Activated CD8-positive, alpha-beta T cell treated with anti-CD3 and anti-CD28 coated beads, Interleukin-2, amount 10 ng/mL, durations not matched to agents 7 days and 5 days (primary cell): ENCODE results near the gene MIPOL1. TPM values are rescaled to one million over a fixed set of nuclear protein-coding genes. Genes with fewer than 3 reads are reported as not detected.
A peak's percentile ranks its signal among the peaks of the same experiment; 100 is the strongest.
"Not testable (repeated sequence)": the region's sequence is repeated elsewhere in the genome, so short reads cannot be mapped to it uniquely, and the experiment has no call there.

Experiments
- ATAC-seq: fragments of 150-1000 bp; cut with Tn5 transposase; one replicate; pipeline ENCODE4 v1.10.0; 2021; ENCODE audit warnings: moderate library complexity
- CTCF ChIA-PET: fragments of 350-600 bp; sonication (Branson Sonifier 250); formaldehyde crosslinking; loops from one replicate; lab custom pipeline; 2021; ENCODE audit warnings: antibody characterized with exemption; lab: Charles Lee
- POLR2A ChIA-PET: fragments of 350-600 bp; sonication (Branson Sonifier 250); formaldehyde crosslinking; loops from one replicate; lab custom pipeline; 2021; ENCODE audit warnings: antibody characterized with exemption; lab: Charles Lee
- DNase-seq: peaks from one replicate; pipeline ENCODE4 v3.0.0-alpha.2; 2020
- H3K27ac Mint-ChIP-seq: one replicate; pipeline ENCODE4 v1.8.0; 2021; ENCODE audit warnings: mild to moderate bottlenecking, mixed read lengths
- H3K27me3 Mint-ChIP-seq: one replicate; pipeline ENCODE4 v1.8.0; 2021; ENCODE audit warnings: low read depth, mixed read lengths
- H3K36me3 Mint-ChIP-seq: one replicate; pipeline ENCODE4 v1.8.0; 2021; ENCODE audit warnings: low read depth, mixed read lengths
- H3K4me1 Mint-ChIP-seq: one replicate; pipeline ENCODE4 v1.8.0; 2021; ENCODE audit warnings: low read depth, mixed read lengths
- H3K4me3 Mint-ChIP-seq: one replicate; pipeline ENCODE4 v1.8.0; 2021; ENCODE audit warnings: mild to moderate bottlenecking, mixed read lengths
- H3K9me3 Mint-ChIP-seq: one replicate; pipeline ENCODE4 v1.8.0; 2022; ENCODE audit warnings: mixed read lengths; ENCODE audit not compliant: insufficient read depth
- total RNA-seq, 2 experiments: library from RNA; stranded (reverse); gene quantifications; one replicate each; pipeline ENCODE4 v1.2.3, GENCODE V29; 2021

Gene MIPOL1
- total RNA-seq, 2 experiments from 2014 or later = not detected

DNA sequence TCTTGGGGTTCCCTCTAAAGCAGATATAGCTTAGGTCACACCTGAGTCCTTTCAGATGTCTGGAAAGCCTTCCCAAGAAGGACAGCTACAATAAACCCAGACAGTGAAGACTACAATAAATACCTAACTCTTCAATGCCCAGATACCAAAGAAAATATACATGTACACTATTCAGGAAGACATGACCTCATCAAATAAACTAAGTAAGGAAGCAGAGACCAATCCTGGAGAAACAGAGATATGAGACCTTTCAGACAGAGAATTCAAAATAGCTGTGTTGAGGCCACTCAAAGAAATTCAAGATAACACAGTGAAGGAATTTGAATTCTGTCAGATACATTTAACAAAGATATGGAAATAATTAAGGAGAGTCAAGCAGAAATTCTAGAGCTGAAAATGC lies 15.3 kb downstream of the MIPOL1 start:
- Mint-ChIP-seq H3K4me3 (no peak overlapping the region), H3K4me1 (no peaks in the 10 kb centered on the region), H3K36me3 (no peaks in the 10 kb centered on the region), H3K27me3 (no peaks in the 10 kb centered on the region), H3K9me3 (peaks cover 4% of the 10 kb centered on the region), H3K27ac (no peak overlapping the region)
- CTCF ChIA-PET = no interaction called here
- POLR2A ChIA-PET = no interaction called here
- DNase-seq = no peak
- ATAC-seq = no peak

- H3K27me3 Mint-ChIP-seq = no peaks in the 10 kb centered on the region
- ATAC-seq (no peak), DNase-seq (no peak)
- no peak overlapping the region for H3K4me3 Mint-ChIP-seq
- no peaks in the 10 kb centered on the region for H3K36me3 Mint-ChIP-seq
- peaks cover 4% of the 10 kb centered on the region for H3K9me3 Mint-ChIP-seq
- no peak overlapping the region for H3K27ac Mint-ChIP-seq
- ChIA-PET POLR2A (no interaction called here), CTCF (no interaction called here)
- no peaks in the 10 kb centered on the region for H3K4me1 Mint-ChIP-seq
Observed at GRCh38 chr14:37215345-37215744, 17.6 kb downstream of the MIPOL1 start.

DNA sequence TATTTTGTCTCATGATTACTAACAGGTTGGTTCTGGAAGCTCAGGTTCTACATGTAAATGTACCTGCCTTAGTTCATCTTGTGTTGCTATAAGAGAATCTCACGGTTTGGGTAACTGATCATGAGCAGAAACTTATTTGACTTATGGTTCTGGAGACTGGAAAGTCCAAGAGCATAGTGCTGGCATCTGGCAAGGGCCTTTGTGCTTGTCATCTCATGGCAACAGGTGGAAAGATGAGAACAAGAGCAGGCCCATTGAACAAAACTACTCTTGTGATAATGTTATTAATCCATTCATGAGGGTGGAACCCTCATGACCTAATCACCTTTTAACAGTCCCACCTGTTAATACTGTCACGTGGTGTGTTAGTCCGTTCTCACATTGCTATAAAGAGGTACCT lies 23.3 kb downstream of the MIPOL1 start:
- H3K4me1 Mint-ChIP-seq = no peaks in the 10 kb centered on the region
- no peaks in the 10 kb centered on the region for H3K36me3 Mint-ChIP-seq
- POLR2A ChIA-PET = no interaction called here
- ATAC-seq (no peak), DNase-seq (no peak)
- H3K9me3 Mint-ChIP-seq = peaks cover 3% of the 10 kb centered on the region
- H3K27me3 Mint-ChIP-seq = no peaks in the 10 kb centered on the region
- CTCF ChIA-PET = interaction anchor here (1.3 kb wide), 1 partner anchor 9 kb away, joined by 5 read pairs; no protein-coding TSS in a partner anchor
- H3K27ac Mint-ChIP-seq = no peak overlapping the region
- H3K4me3 Mint-ChIP-seq = no peak overlapping the region

- ChIA-PET POLR2A (no interaction called here), CTCF (no interaction called here)
- no peak for DNase-seq
- Mint-ChIP-seq H3K4me3 (no peak overlapping the region), H3K27me3 (no peaks in the 10 kb centered on the region), H3K9me3 (peaks cover 3% of the 10 kb centered on the region), H3K36me3 (no peaks in the 10 kb centered on the region), H3K4me1 (no peaks in the 10 kb centered on the region), H3K27ac (no peak overlapping the region)
- no peak for ATAC-seq
Observed at GRCh38 chr14:37223947-37224474, 26.3 kb downstream of the MIPOL1 start.

DNA sequence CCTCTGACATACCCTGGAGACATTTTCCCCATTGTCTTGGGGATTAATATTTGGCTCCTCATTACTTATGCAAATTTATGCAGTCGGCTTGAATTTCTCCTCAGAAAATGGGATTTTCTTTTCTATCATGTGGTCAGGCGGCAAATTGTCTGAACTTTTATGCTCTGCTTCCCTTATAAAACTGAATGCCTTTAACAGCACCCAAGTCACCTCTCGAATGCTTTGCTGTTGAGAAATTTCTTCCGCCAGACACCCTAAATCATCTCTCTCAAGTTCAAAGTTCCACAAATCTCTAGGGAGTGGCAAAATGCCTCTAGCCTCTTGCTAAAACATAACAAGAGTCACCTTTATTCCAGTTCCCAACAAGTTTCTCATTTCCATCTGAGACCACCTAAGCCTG lies 27.9 kb downstream of the MIPOL1 start:
- CTCF ChIA-PET, ATAC-seq, POLR2A ChIA-PET: not testable (repeated sequence)

GRCh38 chr14:37230551-37231194 lies 32.9 kb downstream of the MIPOL1 start:
- DNase-seq (peak; percentile 26), ATAC-seq (no peak)
- no peaks in the 10 kb centered on the region for H3K36me3 Mint-ChIP-seq
- H3K4me1 Mint-ChIP-seq = no peaks in the 10 kb centered on the region
- no peaks in the 10 kb centered on the region for H3K27me3 Mint-ChIP-seq
- POLR2A ChIA-PET = no interaction called here
- peaks cover 3% of the 10 kb centered on the region for H3K9me3 Mint-ChIP-seq
- H3K4me3 Mint-ChIP-seq = no peak overlapping the region
- CTCF ChIA-PET = interaction anchor here (0.6 to 1.6 kb wide), 9 partner anchors 8 to 644 kb away, joined by 3 to 8 read pairs (median 5); no protein-coding TSS in a partner anchor
- no peak overlapping the region for H3K27ac Mint-ChIP-seq

More for the DNA sequence above, 27.9 kb downstream of the MIPOL1 start:
- DNase-seq, H3K27me3 Mint-ChIP-seq, H3K9me3 Mint-ChIP-seq, H3K27ac Mint-ChIP-seq, H3K4me3 Mint-ChIP-seq, H3K4me1 Mint-ChIP-seq, H3K36me3 Mint-ChIP-seq: not testable (repeated sequence)

- Mint-ChIP-seq H3K9me3 (no peaks in the 10 kb centered on the region), H3K36me3 (no peaks in the 10 kb centered on the region), H3K4me1 (no peaks in the 10 kb centered on the region), H3K27ac (no peak overlapping the region), H3K4me3 (no peak overlapping the region), H3K27me3 (no peaks in the 10 kb centered on the region)
- CTCF ChIA-PET = interaction anchor here (0.7 to 1.4 kb wide), 3 partner anchors 13 to 642 kb away, joined by 3 to 6 read pairs (median 5); no protein-coding TSS in a partner anchor
- POLR2A ChIA-PET = no interaction called here
- no peak for ATAC-seq
- DNase-seq = no peak
Observed at GRCh38 chr14:37232907-37233481, 35.3 kb downstream of the MIPOL1 start.

DNA sequence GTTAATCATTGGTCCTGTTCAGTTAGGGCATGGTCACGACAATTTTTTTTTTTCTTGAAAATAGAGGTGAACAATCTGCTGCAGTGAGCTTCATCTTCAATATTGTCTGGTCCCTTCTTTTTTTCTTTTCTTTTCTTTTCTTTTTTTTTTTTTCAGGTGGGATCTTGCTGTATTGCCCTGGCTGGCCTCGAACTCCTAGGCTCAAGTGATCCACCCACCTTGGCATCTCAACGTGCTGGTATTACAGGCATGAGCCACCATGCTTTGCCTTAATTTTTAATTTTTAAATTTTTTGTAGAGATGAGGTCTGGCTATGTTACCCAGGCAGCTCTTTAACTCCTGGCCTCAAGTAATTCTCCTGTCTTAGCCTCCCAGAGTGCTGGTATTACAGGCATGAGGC lies 36.5 kb downstream of the MIPOL1 start:
- POLR2A ChIA-PET = no interaction called here
- Mint-ChIP-seq H3K4me1 (no peaks in the 10 kb centered on the region), H3K9me3 (no peaks in the 10 kb centered on the region), H3K27ac (no peak overlapping the region), H3K4me3 (no peak overlapping the region), H3K36me3 (no peaks in the 10 kb centered on the region), H3K27me3 (no peaks in the 10 kb centered on the region)
- no peak for DNase-seq
- ATAC-seq = no peak
- CTCF ChIA-PET = interaction anchor here (1.4 kb wide), 1 partner anchor 12 kb away, joined by 6 read pairs; no protein-coding TSS in a partner anchor

DNA sequence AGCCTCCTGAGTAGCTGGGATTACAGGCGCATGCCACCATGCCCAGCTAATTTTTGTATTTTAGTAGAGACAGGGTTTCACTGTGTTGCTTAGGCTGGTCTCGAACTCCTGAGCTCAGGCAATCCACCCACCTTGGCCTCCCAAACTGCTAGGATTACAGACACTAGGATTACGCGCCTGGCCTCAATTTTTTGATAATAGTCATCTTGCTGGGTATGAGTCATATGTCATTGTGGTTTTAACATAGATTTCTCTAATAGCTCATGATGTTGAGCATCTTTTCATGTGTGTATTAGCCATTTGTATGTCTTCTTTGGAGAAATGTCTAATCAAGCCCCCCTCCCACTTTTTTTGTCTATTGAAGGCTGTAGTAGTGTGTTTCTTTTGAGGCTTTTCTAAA lies 38.3 kb downstream of the MIPOL1 start:
- H3K27me3 Mint-ChIP-seq, H3K4me1 Mint-ChIP-seq, POLR2A ChIA-PET, CTCF ChIA-PET, H3K9me3 Mint-ChIP-seq, H3K36me3 Mint-ChIP-seq, H3K4me3 Mint-ChIP-seq, DNase-seq, H3K27ac Mint-ChIP-seq, ATAC-seq: not testable (repeated sequence)

GRCh38 chr14:37237094-37237493 lies 39.4 kb downstream of the MIPOL1 start:
- Mint-ChIP-seq H3K27ac (no peak overlapping the region), H3K9me3 (no peaks in the 10 kb centered on the region), H3K4me1 (no peaks in the 10 kb centered on the region), H3K36me3 (no peaks in the 10 kb centered on the region), H3K27me3 (no peaks in the 10 kb centered on the region), H3K4me3 (no peak overlapping the region)
- ChIA-PET CTCF (interaction anchor here (0.9 kb wide), 1 partner anchor 10 kb away, joined by 3 read pairs; no protein-coding TSS in a partner anchor), POLR2A (no interaction called here)
- ATAC-seq (no peak), DNase-seq (no peak)

GRCh38 chr14:37237735-37238200 lies 40.0 kb downstream of the MIPOL1 start:
- CTCF ChIA-PET = interaction anchor here (0.9 kb wide), 1 partner anchor 9 kb away, joined by 3 read pairs; no protein-coding TSS in a partner anchor

GRCh38 chr14:37241198-37241597 lies 43.5 kb downstream of the MIPOL1 start:
- H3K4me1 Mint-ChIP-seq = no peaks in the 10 kb centered on the region
- no peak overlapping the region for H3K4me3 Mint-ChIP-seq
- no peaks in the 10 kb centered on the region for H3K36me3 Mint-ChIP-seq
- ChIA-PET POLR2A (no interaction called here), CTCF (no interaction called here)
- no peak overlapping the region for H3K27ac Mint-ChIP-seq
- ATAC-seq (no peak), DNase-seq (no peak)
- no peaks in the 10 kb centered on the region for H3K27me3 Mint-ChIP-seq
- no peaks in the 10 kb centered on the region for H3K9me3 Mint-ChIP-seq

More at GRCh38 chr14:37237735-37238200, 40.0 kb downstream of the MIPOL1 start:
- H3K36me3 Mint-ChIP-seq = no peaks in the 10 kb centered on the region
- no peaks in the 10 kb centered on the region for H3K9me3 Mint-ChIP-seq
- DNase-seq = no peak
- no peak overlapping the region for H3K27ac Mint-ChIP-seq
- no peaks in the 10 kb centered on the region for H3K4me1 Mint-ChIP-seq
- POLR2A ChIA-PET = no interaction called here
- H3K4me3 Mint-ChIP-seq = no peak overlapping the region
- H3K27me3 Mint-ChIP-seq = no peaks in the 10 kb centered on the region
- no peak for ATAC-seq
